HepG2 (cell line): Measurements from ENCODE around the gene AP1G1. TPM values are rescaled to one million over a fixed set of nuclear protein-coding genes. Genes with fewer than 3 reads are reported as not detected.
A peak's percentile ranks its signal among the peaks of the same experiment; 100 is the strongest.

ENCODE experiments used
- ATF7-NPFF ChIP-seq: sonication (generic); formaldehyde crosslinking; IDR thresholded peaks from 2 replicates; pipeline ENCODE4 v1.8.1; 2023; ENCODE audit warnings: mild to moderate bottlenecking, low read depth, missing genetic modification reagents, moderate library complexity
- CREM ChIP-seq, 2 experiments: sonication (generic) in 1 of 2; formaldehyde crosslinking in 1 of 2; IDR thresholded peaks; 2 replicates each; pipeline versions ENCODE4 v1.4.0 to v1.6.1; 2016 to 2020; ENCODE audit warnings: antibody characterized with exemption in 1 of 2, mild to moderate bottlenecking in 1 of 2, missing genetic modification reagents in 1 of 2
- EEA1 ChIP-seq: sonication (generic); formaldehyde crosslinking; IDR thresholded peaks from 2 replicates; pipeline ENCODE4 v1.5.1; 2020; ENCODE audit warnings: mild to moderate bottlenecking, missing genetic modification reagents, borderline replicate concordance
- FOXP1 ChIP-seq, 2 experiments: fragments of 450-650 bp in 1 of 2; IDR thresholded peaks; 2 replicates each; pipeline ENCODE4 v1.6.1; 2017 to 2018; ENCODE audit warnings: antibody characterized with exemption in 1 of 2
- GFI1 ChIP-seq: sonication (generic); formaldehyde crosslinking; IDR thresholded peaks from 2 replicates; pipeline ENCODE4 v1.5.0; 2020; ENCODE audit warnings: missing genetic modification reagents, mild to moderate bottlenecking, borderline replicate concordance
- HINFP ChIP-seq: sonication (generic); formaldehyde crosslinking; IDR thresholded peaks from 2 replicates; pipeline ENCODE4 v1.4.0; 2020; ENCODE audit warnings: low read depth, mild to moderate bottlenecking, missing genetic modification reagents
- HMGXB4 ChIP-seq, 2 experiments: sonication (generic) in 1 of 2; formaldehyde crosslinking in 1 of 2; IDR thresholded peaks; 2 replicates each; pipeline versions ENCODE4 v1.4.0 to v1.6.1; 2018 to 2020; ENCODE audit warnings: missing genetic modification reagents in 2 of 2, borderline replicate concordance in 1 of 2, low read depth in 1 of 2, mild to moderate bottlenecking in 1 of 2, missing biosample characterization in 1 of 2
- IKZF4 ChIP-seq: sonication (generic); formaldehyde crosslinking; IDR thresholded peaks from 2 replicates; pipeline ENCODE4 v1.5.1; 2020; ENCODE audit warnings: borderline replicate concordance, mild to moderate bottlenecking, low read depth, missing genetic modification reagents; ENCODE audit errors: not compliant biosample characterization
- IRF2 ChIP-seq: IDR thresholded peaks from 2 replicates; pipeline ENCODE4 v1.6.1; 2018; ENCODE audit warnings: missing genetic modification reagents, missing compliant biosample characterization
- ISX ChIP-seq: sonication (generic); formaldehyde crosslinking; conservative IDR thresholded peaks from 2 replicates; pipeline ENCODE4 v1.5.0; 2020; ENCODE audit warnings: missing genetic modification reagents
- KDM4B ChIP-seq: sonication (generic); formaldehyde crosslinking; IDR thresholded peaks from 2 replicates; pipeline ENCODE4 v1.4.0; 2020; ENCODE audit warnings: missing genetic modification reagents
- NBN ChIP-seq: fragments of 450-650 bp; conservative IDR thresholded peaks from 2 replicates; pipeline ENCODE4 v1.6.1; 2017
- NFRKB ChIP-seq: fragments of 450-650 bp; IDR thresholded peaks from 2 replicates; pipeline ENCODE4 v1.6.1; 2017
- NR2F1 ChIP-seq, 2 experiments: fragments of 450-650 bp in 1 of 2; formaldehyde crosslinking in 1 of 2; IDR thresholded peaks; 2 replicates each; pipeline versions ENCODE4 v1.5.0 to v1.6.1; 2016 to 2020; ENCODE audit warnings: mild to moderate bottlenecking in 1 of 2, missing compliant biosample characterization in 1 of 2, missing genetic modification reagents in 1 of 2, moderate library complexity in 1 of 2
- PAXIP1 ChIP-seq: sonication (generic); formaldehyde crosslinking; conservative IDR thresholded peaks from 2 replicates; pipeline ENCODE4 v1.4.0; 2020; ENCODE audit warnings: mild to moderate bottlenecking, missing genetic modification reagents, moderate library complexity
- SNAI1 ChIP-seq: sonication (generic); formaldehyde crosslinking; IDR thresholded peaks from 2 replicates; pipeline ENCODE4 v1.5.0; 2020; ENCODE audit warnings: mild to moderate bottlenecking, missing genetic modification reagents, borderline replicate concordance
- SOX5 ChIP-seq: IDR thresholded peaks from 2 replicates; pipeline ENCODE4 v1.6.1; 2016; ENCODE audit warnings: borderline replicate concordance
- TBX3 ChIP-seq: fragments of 450-650 bp; IDR thresholded peaks from 2 replicates; pipeline ENCODE4 v1.6.1; 2017; ENCODE audit warnings: antibody characterized with exemption, mild to moderate bottlenecking, inconsistent platforms, borderline replicate concordance
- ZKSCAN8 ChIP-seq: IDR thresholded peaks from 2 replicates; pipeline ENCODE4 v1.6.1; 2016; ENCODE audit warnings: borderline replicate concordance, missing genetic modification reagents, missing compliant biosample characterization
- ZNF552 ChIP-seq: sonication (generic); formaldehyde crosslinking; IDR thresholded peaks from 2 replicates; pipeline ENCODE4 v1.9.0; 2022; ENCODE audit warnings: missing genetic modification reagents, mild to moderate bottlenecking, borderline replicate concordance
- ZNF749 ChIP-seq: sonication (generic); formaldehyde crosslinking; IDR thresholded peaks from 2 replicates; pipeline ENCODE4 v1.8.0; 2022; ENCODE audit warnings: mild to moderate bottlenecking, missing genetic modification reagents, moderate library complexity, borderline replicate concordance
- ZNF841 ChIP-seq: sonication (generic); formaldehyde crosslinking; IDR thresholded peaks from 2 replicates; pipeline ENCODE4 v1.8.1; 2023; ENCODE audit warnings: missing genetic modification reagents, borderline replicate concordance
- ZNF850 ChIP-seq: sonication (generic); formaldehyde crosslinking; conservative IDR thresholded peaks from 2 replicates; pipeline ENCODE4 v1.9.0; 2021; ENCODE audit warnings: mild to moderate bottlenecking, missing genetic modification reagents
- polyA plus RNA-seq, 8 experiments: library from polyadenylated mRNA; depleted of rRNA in 3 of 8; stranded (reverse) in 7 of 8; unstranded in 1 of 8; fragments of >200 nt; fragmentation: Illumina TruSeq in 4 of 8; extraction: Trizol in 4 of 8; gene quantifications; 2 replicates each; pipeline versions ENCODE4 v1.2.1 to v1.2.3, GENCODE V29; 2011 to 2016; ENCODE audit warnings: low read depth in 4 of 8, missing spikeins in 1 of 8, mixed read lengths in 1 of 8; ENCODE audit not compliant: insufficient read depth in 1 of 8
- total RNA-seq, 5 experiments: library from RNA; depleted of rRNA; stranded (reverse); fragments of >200 nt; fragmentation: Illumina TruSeq; extraction: Trizol; gene quantifications; 2 replicates each; pipeline ENCODE4 v1.2.3, GENCODE V29; 2016; ENCODE audit warnings: low read depth in 1 of 5

The AP1G1 gene
- total and polyA plus RNA-seq, 2 of the 13 experiments (the other 11 are each of a cell fraction or from before 2014, with no cell fraction given): 62.2 to 66.2 TPM

- no peak for TF ChIP-seq NBN
- 0 out of 2 replicates have a peak, but pooled peaks have one; percentile 9 for TF ChIP-seq ZNF850 (CRISPR knock-in tag)
- TF ChIP-seq TBX3: no peak
- no peak for TF ChIP-seq EEA1 (CRISPR knock-in tag)
- no peak for TF ChIP-seq IKZF4
- TF ChIP-seq ZNF841 (CRISPR knock-in tag): no peak
- TF ChIP-seq HINFP (CRISPR knock-in tag): 0 out of 2 replicates have a peak, but pooled peaks have one; percentile 43
- no peak for TF ChIP-seq NR2F1 (CRISPR knock-in tag; IDR thresholded peaks at IDR 0.05)
- no peak for TF ChIP-seq ZNF552 (CRISPR knock-in tag)
- peak; percentile 23 to 40; a peak in 2 of 4 replicates for TF ChIP-seq HMGXB4 (CRISPR knock-in tag; IDR thresholded peaks at IDR 0.05; ENCODE audit: borderline replicate concordance in 1 of 2, low read depth in 1 of 2)
- no peak for TF ChIP-seq SNAI1 (CRISPR knock-in tag)
- TF ChIP-seq GFI1: no peak; the same call in 1 of the 2 replicates
- no peak for TF ChIP-seq KDM4B (CRISPR knock-in tag)
- TF ChIP-seq ZNF749 (CRISPR knock-in tag): no peak; the same call in 1 of the 2 replicates
- no peak for TF ChIP-seq PAXIP1
- no peak for TF ChIP-seq SOX5 (CRISPR knock-in tag)
- no peak for TF ChIP-seq FOXP1 (IDR thresholded peaks at IDR 0.05)
- TF ChIP-seq FOXP1 (CRISPR knock-in tag; IDR thresholded peaks at IDR 0.05): no peak
- no peak for TF ChIP-seq ATF7-NPFF
- no peak for TF ChIP-seq ISX (CRISPR knock-in tag)
- no peak for TF ChIP-seq NFRKB
- TF ChIP-seq IRF2: no peak
- no peak for TF ChIP-seq CREM (IDR thresholded peaks at IDR 0.05)
- no peak for TF ChIP-seq CREM (CRISPR knock-in tag; IDR thresholded peaks at IDR 0.05)
- no peak for TF ChIP-seq ZKSCAN8 (CRISPR knock-in tag)
Observed at GRCh38 chr16:71723537-71724319, 84.9 kb downstream of the AP1G1 start (continued).
